ENCODE measurements around the gene EFCAB11.

Gene EFCAB11

GRCh38 chr14:89813617-89814031, 140.9 kb downstream of the EFCAB11 start:
- ChIA-PET POLR2A (no interaction called here), CTCF (no interaction called here)
- Histone ChIP-seq H3K36me3 (ENCODE audit: control insufficient read depth in 4 of 4, insufficient read depth in 4 of 4, low read length in 3 of 4) (no peaks in the 10 kb centered on the region), H3K4me3 (ENCODE audit: control insufficient read depth in 1 of 7, extremely low read depth in 1 of 7, insufficient read depth in 4 of 7, low read depth in 2 of 7, low read length in 6 of 7) (peak overlapping the region in 1 of 7 experiments; percentile 39), H3K27ac (ENCODE audit: insufficient read depth in 1 of 2, low read depth in 1 of 2, low read length in 2 of 2, poor library complexity in 1 of 2, severe bottlenecking in 2 of 2) (no peak overlapping the region), H3K9me3 (ENCODE audit: control extremely low read depth in 1 of 5, control insufficient read depth in 4 of 5, insufficient read depth in 2 of 5, low read depth in 1 of 5, low read length in 4 of 5) (no peaks in the 10 kb centered on the region), H3K4me1 (ENCODE audit: control extremely low read depth in 1 of 4, control insufficient read depth in 4 of 4, insufficient read depth in 4 of 4, low read length in 3 of 4) (peaks cover 0 to 4% (median 0%) of the 10 kb centered on the region in 4 experiments), H3K27me3 (replicated peaks in 2 of 5; ENCODE audit: control insufficient read depth in 4 of 5, insufficient read depth in 5 of 5, low read length in 4 of 5) (no peaks in the 10 kb centered on the region)
- WGBS (ENCODE audit: insufficient coverage) = 17% methylated on average over 2 of the region's 12 CpGs
- DNase-seq = peak in 2 of 3 donors; percentile 46 to 60

- Histone ChIP-seq H3K27ac (ENCODE audit: insufficient read depth in 1 of 2, low read depth in 1 of 2, low read length in 2 of 2, poor library complexity in 1 of 2, severe bottlenecking in 2 of 2) (no peak overlapping the region), H3K36me3 (ENCODE audit: control insufficient read depth in 4 of 4, insufficient read depth in 4 of 4, low read length in 3 of 4) (no peaks in the 10 kb centered on the region), H3K4me1 (ENCODE audit: control extremely low read depth in 1 of 4, control insufficient read depth in 4 of 4, insufficient read depth in 4 of 4, low read length in 3 of 4) (peaks cover 0 to 4% (median 0%) of the 10 kb centered on the region in 4 experiments), H3K9me3 (ENCODE audit: control extremely low read depth in 1 of 5, control insufficient read depth in 4 of 5, insufficient read depth in 2 of 5, low read depth in 1 of 5, low read length in 4 of 5) (no peaks in the 10 kb centered on the region), H3K4me3 (ENCODE audit: control insufficient read depth in 1 of 7, extremely low read depth in 1 of 7, insufficient read depth in 4 of 7, low read depth in 2 of 7, low read length in 6 of 7) (no peak overlapping the region), H3K27me3 (replicated peaks in 2 of 5; ENCODE audit: control insufficient read depth in 4 of 5, insufficient read depth in 5 of 5, low read length in 4 of 5) (no peaks in the 10 kb centered on the region)
- no peak for DNase-seq
- ChIA-PET CTCF (interaction anchor here (0.9 to 1.0 kb wide), 2 partner anchors 8 to 15 kb away, joined by 3 read pairs; no protein-coding TSS in a partner anchor), POLR2A (no interaction called here)
- WGBS (ENCODE audit: insufficient coverage) = 90% methylated on average over 3 of the region's 5 CpGs
These were observed 142.5 kb downstream of the EFCAB11 start for GRCh38 chr14:89811954-89812575.

GRCh38 chr14:89810101-89810500, 144.4 kb downstream of the EFCAB11 start:
- no peak overlapping the region for H3K4me3 ChIP-seq (ENCODE audit: control insufficient read depth in 1 of 7, extremely low read depth in 1 of 7, insufficient read depth in 4 of 7, low read depth in 2 of 7, low read length in 6 of 7)
- H3K4me1 ChIP-seq (ENCODE audit: control extremely low read depth in 1 of 4, control insufficient read depth in 4 of 4, insufficient read depth in 4 of 4, low read length in 3 of 4) = peaks cover 0 to 4% (median 0%) of the 10 kb centered on the region in 4 experiments
- CTCF ChIA-PET = no interaction called here
- DNase-seq = no peak
- H3K27me3 ChIP-seq (replicated peaks in 2 of 5; ENCODE audit: control insufficient read depth in 4 of 5, insufficient read depth in 5 of 5, low read length in 4 of 5) = no peaks in the 10 kb centered on the region
- no peaks in the 10 kb centered on the region for H3K36me3 ChIP-seq (ENCODE audit: control insufficient read depth in 4 of 4, insufficient read depth in 4 of 4, low read length in 3 of 4)
- POLR2A ChIA-PET = no interaction called here
- WGBS (ENCODE audit: insufficient coverage) = 87% methylated on average over 4 of the region's 5 CpGs
- no peak overlapping the region for H3K27ac ChIP-seq (ENCODE audit: insufficient read depth in 1 of 2, low read depth in 1 of 2, low read length in 2 of 2, poor library complexity in 1 of 2, severe bottlenecking in 2 of 2)
- no peaks in the 10 kb centered on the region for H3K9me3 ChIP-seq (ENCODE audit: control extremely low read depth in 1 of 5, control insufficient read depth in 4 of 5, insufficient read depth in 2 of 5, low read depth in 1 of 5, low read length in 4 of 5)

GRCh38 chr14:89807892-89808291, 146.6 kb downstream of the EFCAB11 start:
- CTCF ChIA-PET = no interaction called here
- 100% methylated on average over 1 of the region's 6 CpGs for WGBS (ENCODE audit: insufficient coverage)

GRCh38 chr14:89807151-89807550, 147.4 kb downstream of the EFCAB11 start:
- no peak overlapping the region for H3K27ac ChIP-seq (ENCODE audit: insufficient read depth in 1 of 2, low read depth in 1 of 2, low read length in 2 of 2, poor library complexity in 1 of 2, severe bottlenecking in 2 of 2)
- no peaks in the 10 kb centered on the region for H3K4me1 ChIP-seq (ENCODE audit: control extremely low read depth in 1 of 4, control insufficient read depth in 4 of 4, insufficient read depth in 4 of 4, low read length in 3 of 4)
- H3K36me3 ChIP-seq (ENCODE audit: control insufficient read depth in 4 of 4, insufficient read depth in 4 of 4, low read length in 3 of 4) = no peaks in the 10 kb centered on the region
- no peaks in the 10 kb centered on the region for H3K27me3 ChIP-seq (replicated peaks in 2 of 5; ENCODE audit: control insufficient read depth in 4 of 5, insufficient read depth in 5 of 5, low read length in 4 of 5)
- POLR2A ChIA-PET = no interaction called here
- H3K9me3 ChIP-seq (ENCODE audit: control extremely low read depth in 1 of 5, control insufficient read depth in 4 of 5, insufficient read depth in 2 of 5, low read depth in 1 of 5, low read length in 4 of 5) = no peaks in the 10 kb centered on the region
- H3K4me3 ChIP-seq (ENCODE audit: control insufficient read depth in 1 of 7, extremely low read depth in 1 of 7, insufficient read depth in 4 of 7, low read depth in 2 of 7, low read length in 6 of 7) = no peak overlapping the region
- no peak for DNase-seq
- CTCF ChIA-PET = interaction anchor here (0.7 kb wide), 1 partner anchor 21 kb away, joined by 4 read pairs; no protein-coding TSS in a partner anchor

More at GRCh38 chr14:89807892-89808291, 146.6 kb downstream of the EFCAB11 start:
- Histone ChIP-seq H3K4me3 (ENCODE audit: control insufficient read depth in 1 of 7, extremely low read depth in 1 of 7, insufficient read depth in 4 of 7, low read depth in 2 of 7, low read length in 6 of 7) (no peak overlapping the region), H3K27ac (ENCODE audit: insufficient read depth in 1 of 2, low read depth in 1 of 2, low read length in 2 of 2, poor library complexity in 1 of 2, severe bottlenecking in 2 of 2) (no peak overlapping the region), H3K27me3 (replicated peaks in 2 of 5; ENCODE audit: control insufficient read depth in 4 of 5, insufficient read depth in 5 of 5, low read length in 4 of 5) (no peaks in the 10 kb centered on the region), H3K36me3 (ENCODE audit: control insufficient read depth in 4 of 4, insufficient read depth in 4 of 4, low read length in 3 of 4) (no peaks in the 10 kb centered on the region), H3K4me1 (ENCODE audit: control extremely low read depth in 1 of 4, control insufficient read depth in 4 of 4, insufficient read depth in 4 of 4, low read length in 3 of 4) (no peaks in the 10 kb centered on the region), H3K9me3 (ENCODE audit: control extremely low read depth in 1 of 5, control insufficient read depth in 4 of 5, insufficient read depth in 2 of 5, low read depth in 1 of 5, low read length in 4 of 5) (no peaks in the 10 kb centered on the region)
- DNase-seq = no peak
- POLR2A ChIA-PET = no interaction called here

GRCh38 chr14:89806451-89806850, 148.1 kb downstream of the EFCAB11 start:
- WGBS (ENCODE audit: insufficient coverage) = 100% methylated on average over 1 of the region's 2 CpGs
- DNase-seq = no peak
- Histone ChIP-seq H3K27ac (ENCODE audit: insufficient read depth in 1 of 2, low read depth in 1 of 2, low read length in 2 of 2, poor library complexity in 1 of 2, severe bottlenecking in 2 of 2) (no peak overlapping the region), H3K36me3 (ENCODE audit: control insufficient read depth in 4 of 4, insufficient read depth in 4 of 4, low read length in 3 of 4) (no peaks in the 10 kb centered on the region), H3K9me3 (ENCODE audit: control extremely low read depth in 1 of 5, control insufficient read depth in 4 of 5, insufficient read depth in 2 of 5, low read depth in 1 of 5, low read length in 4 of 5) (no peaks in the 10 kb centered on the region), H3K27me3 (replicated peaks in 2 of 5; ENCODE audit: control insufficient read depth in 4 of 5, insufficient read depth in 5 of 5, low read length in 4 of 5) (no peaks in the 10 kb centered on the region), H3K4me1 (ENCODE audit: control extremely low read depth in 1 of 4, control insufficient read depth in 4 of 4, insufficient read depth in 4 of 4, low read length in 3 of 4) (no peaks in the 10 kb centered on the region), H3K4me3 (ENCODE audit: control insufficient read depth in 1 of 7, extremely low read depth in 1 of 7, insufficient read depth in 4 of 7, low read depth in 2 of 7, low read length in 6 of 7) (no peak overlapping the region)
- ChIA-PET CTCF (interaction anchor here (0.7 kb wide), 1 partner anchor 20 kb away, joined by 4 read pairs; no protein-coding TSS in a partner anchor), POLR2A (no interaction called here)

- Histone ChIP-seq H3K27me3 (replicated peaks in 2 of 5; ENCODE audit: control insufficient read depth in 4 of 5, insufficient read depth in 5 of 5, low read length in 4 of 5) (no peaks in the 10 kb centered on the region), H3K36me3 (ENCODE audit: control insufficient read depth in 4 of 4, insufficient read depth in 4 of 4, low read length in 3 of 4) (no peaks in the 10 kb centered on the region), H3K27ac (ENCODE audit: insufficient read depth in 1 of 2, low read depth in 1 of 2, low read length in 2 of 2, poor library complexity in 1 of 2, severe bottlenecking in 2 of 2) (no peak overlapping the region), H3K4me3 (ENCODE audit: control insufficient read depth in 1 of 7, extremely low read depth in 1 of 7, insufficient read depth in 4 of 7, low read depth in 2 of 7, low read length in 6 of 7) (no peak overlapping the region), H3K9me3 (ENCODE audit: control extremely low read depth in 1 of 5, control insufficient read depth in 4 of 5, insufficient read depth in 2 of 5, low read depth in 1 of 5, low read length in 4 of 5) (no peaks in the 10 kb centered on the region), H3K4me1 (ENCODE audit: control extremely low read depth in 1 of 4, control insufficient read depth in 4 of 4, insufficient read depth in 4 of 4, low read length in 3 of 4) (no peaks in the 10 kb centered on the region)
- no peak for DNase-seq
- WGBS (ENCODE audit: insufficient coverage) = 100% methylated on average over 1 of the region's 1 CpG
- CTCF ChIA-PET = no interaction called here
- POLR2A ChIA-PET = interaction anchor here (0.6 kb wide), 1 partner anchor 33 kb away, joined by 3 read pairs; no protein-coding TSS in a partner anchor
These were observed 149.0 kb downstream of the EFCAB11 start for GRCh38 chr14:89805501-89805900.

All from common myeloid progenitor, CD34-positive (primary cell).